ENCODE results near the gene CADM1.

Gene CADM1

GRCh38 chr11:115302946-115303703 lies 201.1 kb downstream of the CADM1 start:
- no peaks in the 10 kb centered on the region for H3K27me3 ChIP-seq (ENCODE audit: insufficient read depth, poor library complexity, severe bottlenecking)
- H3K36me3 ChIP-seq (ENCODE audit: low read depth): no peaks in the 10 kb centered on the region
- no peak for TF ChIP-seq CTCF (IDR thresholded peaks at IDR 0.05; ENCODE audit: poor library complexity, severe bottlenecking)
- DNase-seq (ENCODE audit: low spot score): no peak
- no peak overlapping the region for H3K4me3 ChIP-seq (ENCODE audit: severe bottlenecking)
- no peaks in the 10 kb centered on the region for H3K4me1 ChIP-seq (ENCODE audit: insufficient read depth, poor library complexity, severe bottlenecking)
- H3K27ac ChIP-seq (ENCODE audit: poor library complexity, severe bottlenecking): no peak overlapping the region
- no peak for ATAC-seq (ENCODE audit: low read depth)
- no peaks in the 10 kb centered on the region for H3K9me3 ChIP-seq (ENCODE audit: severe bottlenecking)

- no peak for ATAC-seq (ENCODE audit: low read depth)
- Histone ChIP-seq H3K4me1 (ENCODE audit: insufficient read depth, poor library complexity, severe bottlenecking) (no peaks in the 10 kb centered on the region), H3K27me3 (ENCODE audit: insufficient read depth, poor library complexity, severe bottlenecking) (no peaks in the 10 kb centered on the region), H3K36me3 (ENCODE audit: low read depth) (no peaks in the 10 kb centered on the region), H3K9me3 (ENCODE audit: severe bottlenecking) (no peaks in the 10 kb centered on the region), H3K4me3 (ENCODE audit: severe bottlenecking) (no peak overlapping the region), H3K27ac (ENCODE audit: poor library complexity, severe bottlenecking) (no peak overlapping the region)
- no peak for TF ChIP-seq CTCF (IDR thresholded peaks at IDR 0.05; ENCODE audit: poor library complexity, severe bottlenecking)
- DNase-seq (ENCODE audit: low spot score): no peak
Measured at GRCh38 chr11:115300660-115301428, 203.4 kb downstream of the CADM1 start.

- Histone ChIP-seq H3K4me3 (ENCODE audit: severe bottlenecking) (no peak overlapping the region), H3K9me3 (ENCODE audit: severe bottlenecking) (no peaks in the 10 kb centered on the region), H3K4me1 (ENCODE audit: insufficient read depth, poor library complexity, severe bottlenecking) (no peaks in the 10 kb centered on the region), H3K27me3 (ENCODE audit: insufficient read depth, poor library complexity, severe bottlenecking) (no peaks in the 10 kb centered on the region), H3K36me3 (ENCODE audit: low read depth) (no peaks in the 10 kb centered on the region), H3K27ac (ENCODE audit: poor library complexity, severe bottlenecking) (no peak overlapping the region)
- no peak for TF ChIP-seq CTCF (IDR thresholded peaks at IDR 0.05; ENCODE audit: poor library complexity, severe bottlenecking)
- ATAC-seq (ENCODE audit: low read depth) (no peak), DNase-seq (ENCODE audit: low spot score) (no peak)
Measured at GRCh38 chr11:115298300-115299012, 205.8 kb downstream of the CADM1 start.

- no peak for TF ChIP-seq CTCF (IDR thresholded peaks at IDR 0.05; ENCODE audit: poor library complexity, severe bottlenecking)
Measured at GRCh38 chr11:115297330-115297729, 206.9 kb downstream of the CADM1 start.

More at GRCh38 chr11:115297330-115297729, 206.9 kb downstream of the CADM1 start:
- no peak for DNase-seq (ENCODE audit: low spot score)
- H3K9me3 ChIP-seq (ENCODE audit: severe bottlenecking): no peaks in the 10 kb centered on the region
- H3K27ac ChIP-seq (ENCODE audit: poor library complexity, severe bottlenecking): no peak overlapping the region
- H3K4me1 ChIP-seq (ENCODE audit: insufficient read depth, poor library complexity, severe bottlenecking): no peaks in the 10 kb centered on the region
- no peaks in the 10 kb centered on the region for H3K27me3 ChIP-seq (ENCODE audit: insufficient read depth, poor library complexity, severe bottlenecking)
- no peak overlapping the region for H3K4me3 ChIP-seq (ENCODE audit: severe bottlenecking)
- ATAC-seq (ENCODE audit: low read depth): no peak
- H3K36me3 ChIP-seq (ENCODE audit: low read depth): no peaks in the 10 kb centered on the region

Measured in RWPE2 (cell line).